HepG2 (cell line): ENCODE measurements around the gene ADGRV1. TPM values are rescaled to one million over a fixed set of nuclear protein-coding genes. Genes with fewer than 3 reads are reported as not detected.

Source experiments
- ATRX ChIP-seq: sonication (generic); formaldehyde crosslinking; IDR thresholded peaks from 2 replicates; pipeline ENCODE4 v1.4.0; 2020; ENCODE audit warnings: missing genetic modification reagents, borderline replicate concordance
- BCL3 ChIP-seq: sonication (generic); formaldehyde crosslinking; IDR thresholded peaks from 2 replicates; pipeline ENCODE4 v1.5.1; 2020; ENCODE audit warnings: mild to moderate bottlenecking, missing genetic modification reagents, moderate library complexity
- CHD4 ChIP-seq: fragments of 200-600 bp; sonication (generic); IDR thresholded peaks from 2 replicates; pipeline ENCODE4 v1.7.0; 2017; ENCODE audit warnings: mild to moderate bottlenecking, low read length, borderline replicate concordance
- FOSL1 ChIP-seq: sonication (generic); formaldehyde crosslinking; IDR thresholded peaks from 2 replicates; pipeline ENCODE4 v1.9.0; 2021; ENCODE audit warnings: missing genetic modification reagents, borderline replicate concordance
- FOXP4 ChIP-seq: sonication (generic); formaldehyde crosslinking; IDR thresholded peaks from 2 replicates; pipeline ENCODE4 v1.4.0; 2020; ENCODE audit warnings: missing genetic modification reagents
- ISL2 ChIP-seq: sonication (generic); formaldehyde crosslinking; IDR thresholded peaks from 2 replicates; pipeline ENCODE4 v1.5.0; 2020; ENCODE audit warnings: missing genetic modification reagents
- KLF11 ChIP-seq: IDR thresholded peaks from 2 replicates; pipeline ENCODE4 v1.6.1; 2016; ENCODE audit warnings: missing compliant biosample characterization
- LRRFIP1 ChIP-seq: sonication (generic); formaldehyde crosslinking; conservative IDR thresholded peaks from 2 replicates; pipeline ENCODE4 v1.4.0; 2020; ENCODE audit warnings: missing genetic modification reagents
- MLX ChIP-seq: IDR thresholded peaks from 2 replicates; pipeline ENCODE4 v1.6.1; 2016
- NONO ChIP-seq, 2 experiments: fragments of 450-650 bp in 1 of 2; sonication (generic) in 1 of 2; formaldehyde crosslinking in 1 of 2; IDR thresholded peaks in 1 of 2; conservative IDR thresholded peaks in 1 of 2; 2 replicates each; pipeline versions ENCODE4 v1.6.1 to v1.8.0; 2017 to 2022; ENCODE audit warnings: mild to moderate bottlenecking in 1 of 2, missing genetic modification reagents in 1 of 2, moderate library complexity in 1 of 2
- NPAS2 ChIP-seq: sonication (generic); formaldehyde crosslinking; IDR thresholded peaks from 2 replicates; pipeline ENCODE4 v1.8.0; 2022; ENCODE audit warnings: mild to moderate bottlenecking, missing genetic modification reagents, borderline replicate concordance
- NR2C2 ChIP-seq: sonication (generic); formaldehyde crosslinking; IDR thresholded peaks from 2 replicates; pipeline ENCODE4 v1.4.0; 2020; ENCODE audit warnings: missing genetic modification reagents, mild to moderate bottlenecking, moderate library complexity, borderline replicate concordance
- PHF20 ChIP-seq: sonication (generic); formaldehyde crosslinking; IDR thresholded peaks from 2 replicates; pipeline ENCODE4 v1.5.0; 2020; ENCODE audit warnings: mild to moderate bottlenecking, missing genetic modification reagents
- POLR2A ChIP-seq, 2 experiments: IDR thresholded peaks; 2 replicates each; pipeline ENCODE4 v1.6.1; 2011; ENCODE audit warnings: low read depth in 2 of 2, low read length in 2 of 2, mild to moderate bottlenecking in 1 of 2, moderate library complexity in 1 of 2; ENCODE audit not compliant: insufficient read depth in 1 of 2
- SMYD3 ChIP-seq: sonication (generic); formaldehyde crosslinking; IDR thresholded peaks from 2 replicates; pipeline ENCODE4 v1.8.1; 2023; ENCODE audit warnings: mild to moderate bottlenecking, missing genetic modification reagents
- ZBTB2 ChIP-seq: sonication (generic); formaldehyde crosslinking; IDR thresholded peaks from 2 replicates; pipeline ENCODE4 v1.8.0; 2022; ENCODE audit warnings: low read depth, missing genetic modification reagents
- ZNF264 ChIP-seq: sonication (generic); formaldehyde crosslinking; IDR thresholded peaks from 2 replicates; pipeline ENCODE4 v1.4.0; 2020; ENCODE audit warnings: missing genetic modification reagents
- ZNF878 ChIP-seq: sonication (generic); formaldehyde crosslinking; IDR thresholded peaks from 2 replicates; pipeline ENCODE4 v1.8.1; 2023; ENCODE audit warnings: mild to moderate bottlenecking, missing genetic modification reagents, moderate library complexity
- ZSCAN9 ChIP-seq: IDR thresholded peaks from 2 replicates; pipeline ENCODE4 v1.6.1; 2016; ENCODE audit warnings: borderline replicate concordance
- polyA plus RNA-seq, 8 experiments: library from polyadenylated mRNA; depleted of rRNA in 3 of 8; stranded (reverse) in 7 of 8; unstranded in 1 of 8; fragments of >200 nt; fragmentation: Illumina TruSeq in 4 of 8; extraction: Trizol in 4 of 8; gene quantifications; 2 replicates each; pipeline versions ENCODE4 v1.2.1 to v1.2.3, GENCODE V29; 2011 to 2016; ENCODE audit warnings: low read depth in 4 of 8, missing spikeins in 1 of 8, mixed read lengths in 1 of 8; ENCODE audit not compliant: insufficient read depth in 1 of 8
- total RNA-seq, 5 experiments: library from RNA; depleted of rRNA; stranded (reverse); fragments of >200 nt; fragmentation: Illumina TruSeq; extraction: Trizol; gene quantifications; 2 replicates each; pipeline ENCODE4 v1.2.3, GENCODE V29; 2016; ENCODE audit warnings: low read depth in 1 of 5

ADGRV1 gene
- total and polyA plus RNA-seq, 2 of the 13 experiments (the other 11 are each of a cell fraction or from before 2014, with no cell fraction given), result 1.7 to 3.9 TPM

GRCh38 chr5:90949469-90950358, 391.1 kb downstream of the ADGRV1 start (continued):
- TF ChIP-seq FOXP4 (CRISPR knock-in tag) (peak; percentile 49), LRRFIP1 (CRISPR knock-in tag) (no peak), FOSL1 (CRISPR knock-in tag) (peak; percentile 50; the same call in 1 of the 2 replicates), KLF11 (CRISPR knock-in tag) (no peak; the same call in 1 of the 2 replicates), MLX (CRISPR knock-in tag) (0 out of 2 replicates have a peak, but pooled peaks have one; percentile 35), NPAS2 (no peak), ISL2 (CRISPR knock-in tag) (peak; percentile 72), ZNF264 (CRISPR knock-in tag) (no peak), CHD4 (peak; percentile 84; the same call in 1 of the 2 replicates), POLR2A (IDR thresholded peaks at IDR 0.05; ENCODE audit: insufficient read depth in 1 of 2, low read depth in 2 of 2, low read length in 2 of 2) (peak in 1 of 2 experiments; percentile 36; a peak in 1 of 4 replicates), ZSCAN9 (peak; percentile 49; the same call in 1 of the 2 replicates), BCL3 (CRISPR knock-in tag) (no peak), ZNF878 (CRISPR knock-in tag) (peak; percentile 28; the same call in 1 of the 2 replicates), ATRX (CRISPR knock-in tag) (no peak), NONO (IDR thresholded peaks at IDR 0.05) (no peak), NONO (CRISPR knock-in tag; conservative IDR thresholded peaks at IDR 0.05) (no peak), ZBTB2 (CRISPR knock-in tag) (no peak), NR2C2 (CRISPR knock-in tag) (no peak), PHF20 (CRISPR knock-in tag) (no peak), SMYD3 (CRISPR knock-in tag) (no peak)
